ENCODE data around the gene TM4SF1. TPM values are rescaled to one million over a fixed set of nuclear protein-coding genes. Genes with fewer than 3 reads are reported as not detected.
A peak's percentile ranks its signal among the peaks of the same experiment; 100 is the strongest.
"Not testable (repeated sequence)": the region's sequence is repeated elsewhere in the genome, so short reads cannot be mapped to it uniquely, and the experiment has no call there.

The TM4SF1 gene
- total RNA-seq, 1 donor from 2014 or later: 39.2 TPM

DNA sequence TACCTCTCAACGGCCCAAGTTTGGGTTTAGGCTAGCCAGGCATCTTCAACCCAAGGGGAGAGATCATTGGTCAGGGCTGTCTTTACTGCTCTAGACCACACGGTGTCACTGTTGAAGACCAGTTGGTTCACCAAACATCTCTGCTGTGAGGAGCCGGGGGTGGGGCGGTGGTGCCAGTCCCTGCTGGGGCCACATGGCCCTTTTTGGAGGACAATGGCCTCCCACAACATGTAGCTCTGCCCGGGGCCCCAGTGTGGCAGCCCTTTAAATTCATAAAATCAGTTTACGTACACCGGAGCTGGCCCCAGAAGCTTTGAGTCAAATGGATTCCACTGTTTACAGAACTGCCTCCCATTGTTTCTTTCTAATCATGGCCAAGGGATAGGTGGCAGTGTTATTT lies 24.9 kb downstream of the TM4SF1 start:
- TF ChIP-seq, protein P1, sequence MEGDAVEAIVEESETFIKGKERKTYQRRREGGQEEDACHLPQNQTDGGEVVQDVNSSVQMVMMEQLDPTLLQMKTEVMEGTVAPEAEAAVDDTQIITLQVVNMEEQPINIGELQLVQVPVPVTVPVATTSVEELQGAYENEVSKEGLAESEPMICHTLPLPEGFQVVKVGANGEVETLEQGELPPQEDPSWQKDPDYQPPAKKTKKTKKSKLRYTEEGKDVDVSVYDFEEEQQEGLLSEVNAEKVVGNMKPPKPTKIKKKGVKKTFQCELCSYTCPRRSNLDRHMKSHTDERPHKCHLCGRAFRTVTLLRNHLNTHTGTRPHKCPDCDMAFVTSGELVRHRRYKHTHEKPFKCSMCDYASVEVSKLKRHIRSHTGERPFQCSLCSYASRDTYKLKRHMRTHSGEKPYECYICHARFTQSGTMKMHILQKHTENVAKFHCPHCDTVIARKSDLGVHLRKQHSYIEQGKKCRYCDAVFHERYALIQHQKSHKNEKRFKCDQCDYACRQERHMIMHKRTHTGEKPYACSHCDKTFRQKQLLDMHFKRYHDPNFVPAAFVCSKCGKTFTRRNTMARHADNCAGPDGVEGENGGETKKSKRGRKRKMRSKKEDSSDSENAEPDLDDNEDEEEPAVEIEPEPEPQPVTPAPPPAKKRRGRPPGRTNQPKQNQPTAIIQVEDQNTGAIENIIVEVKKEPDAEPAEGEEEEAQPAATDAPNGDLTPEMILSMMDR (IDR thresholded peaks at IDR 0.05; ENCODE audit: unreplicated experiment): peak; percentile 42
- Mint-ChIP-seq H3K4me3 (no peak overlapping the region), H3K4me1 (no peaks in the 10 kb centered on the region), H3K27me3 (ENCODE audit: low read depth) (no peaks in the 10 kb centered on the region), H3K36me3 (no peaks in the 10 kb centered on the region), H3K9me3 (no peaks in the 10 kb centered on the region), H3K27ac (no peak overlapping the region)
- no peak for DNase-seq (ENCODE audit: low spot score in 2 of 2, unreplicated experiment in 2 of 2)

DNA sequence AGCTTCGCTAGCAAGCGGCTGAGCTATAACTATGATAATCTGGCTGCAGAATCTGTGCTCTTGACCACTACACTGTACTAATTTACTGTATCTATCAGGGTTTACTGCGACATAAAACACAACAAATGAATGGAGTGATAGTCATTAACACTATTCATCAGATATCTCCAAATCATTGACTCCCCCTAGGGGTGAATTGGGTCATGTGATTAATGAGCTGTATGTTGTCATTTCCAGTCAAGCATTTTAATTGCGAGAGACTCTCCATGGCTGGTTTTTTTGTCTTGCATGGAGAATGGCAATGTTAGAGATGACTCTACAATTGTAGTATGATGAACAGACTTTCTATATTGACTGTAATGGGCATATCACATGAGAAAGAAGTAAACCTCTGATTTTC lies 33.5 kb downstream of the TM4SF1 start:
- TF ChIP-seq, protein P1 (IDR thresholded peaks at IDR 0.05; ENCODE audit: unreplicated experiment): peak; percentile 38
- Mint-ChIP-seq H3K27me3 (ENCODE audit: low read depth) (no peaks in the 10 kb centered on the region), H3K4me1 (peaks cover 14% of the 10 kb centered on the region), H3K9me3 (no peaks in the 10 kb centered on the region), H3K4me3 (no peak overlapping the region), H3K27ac (no peak overlapping the region), H3K36me3 (no peaks in the 10 kb centered on the region)
- no peak for DNase-seq (ENCODE audit: low spot score in 2 of 2, unreplicated experiment in 2 of 2)

DNA sequence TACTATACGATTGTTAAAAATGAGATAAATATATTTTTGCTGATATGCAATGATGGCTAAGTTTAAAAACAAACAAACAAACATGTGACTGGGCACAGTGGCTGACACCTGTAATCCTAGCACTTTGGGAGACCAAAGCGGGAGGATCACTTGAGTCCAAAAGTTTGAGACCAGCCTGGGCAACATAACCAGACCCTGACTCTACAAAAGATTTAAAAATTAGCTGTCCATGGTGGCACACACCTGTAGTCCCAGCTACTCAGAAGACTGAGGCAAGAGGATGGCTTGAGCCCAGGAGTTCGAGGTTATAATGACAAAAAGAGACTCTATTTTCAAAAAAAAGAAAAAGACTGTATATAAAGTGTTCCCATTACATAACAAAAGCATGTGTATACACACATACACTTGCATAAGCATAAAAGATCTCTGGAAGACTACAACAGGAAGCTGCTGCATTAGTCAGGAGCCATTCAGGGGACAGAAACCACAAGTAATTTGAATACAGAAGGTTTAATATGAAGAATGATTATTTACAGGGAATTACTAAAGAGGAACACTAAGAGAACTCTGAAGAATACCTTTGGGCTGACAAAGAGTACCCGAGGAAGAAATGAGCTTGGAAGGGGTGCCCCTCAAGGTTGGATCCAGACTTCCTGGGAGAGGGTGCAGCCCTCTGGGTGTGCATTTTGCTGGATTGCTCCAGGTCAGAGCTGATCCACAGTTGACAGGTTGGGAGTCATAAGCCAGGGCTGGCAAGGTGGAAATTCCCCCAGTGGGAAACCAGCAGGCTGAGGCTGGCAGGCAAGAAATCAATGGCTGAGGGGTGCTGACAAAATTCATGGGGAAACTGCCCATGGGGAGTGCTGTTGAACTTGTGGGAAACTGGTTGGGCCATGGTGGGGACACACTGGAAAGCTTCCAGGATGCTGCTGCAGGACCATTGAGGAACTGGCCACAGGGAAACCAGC lies 34.8 kb downstream of the TM4SF1 start:
- H3K27me3 Mint-ChIP-seq (ENCODE audit: low read depth): no peaks in the 10 kb centered on the region
- H3K9me3 Mint-ChIP-seq: no peaks in the 10 kb centered on the region
- TF ChIP-seq, protein P1 (IDR thresholded peaks at IDR 0.05; ENCODE audit: unreplicated experiment): no peak
- no peak overlapping the region for H3K4me3 Mint-ChIP-seq
- no peak overlapping the region for H3K27ac Mint-ChIP-seq
- H3K4me1 Mint-ChIP-seq: peaks cover 14% of the 10 kb centered on the region
- no peaks in the 10 kb centered on the region for H3K36me3 Mint-ChIP-seq
- DNase-seq (ENCODE audit: low spot score in 2 of 2, unreplicated experiment in 2 of 2): no peak

DNA sequence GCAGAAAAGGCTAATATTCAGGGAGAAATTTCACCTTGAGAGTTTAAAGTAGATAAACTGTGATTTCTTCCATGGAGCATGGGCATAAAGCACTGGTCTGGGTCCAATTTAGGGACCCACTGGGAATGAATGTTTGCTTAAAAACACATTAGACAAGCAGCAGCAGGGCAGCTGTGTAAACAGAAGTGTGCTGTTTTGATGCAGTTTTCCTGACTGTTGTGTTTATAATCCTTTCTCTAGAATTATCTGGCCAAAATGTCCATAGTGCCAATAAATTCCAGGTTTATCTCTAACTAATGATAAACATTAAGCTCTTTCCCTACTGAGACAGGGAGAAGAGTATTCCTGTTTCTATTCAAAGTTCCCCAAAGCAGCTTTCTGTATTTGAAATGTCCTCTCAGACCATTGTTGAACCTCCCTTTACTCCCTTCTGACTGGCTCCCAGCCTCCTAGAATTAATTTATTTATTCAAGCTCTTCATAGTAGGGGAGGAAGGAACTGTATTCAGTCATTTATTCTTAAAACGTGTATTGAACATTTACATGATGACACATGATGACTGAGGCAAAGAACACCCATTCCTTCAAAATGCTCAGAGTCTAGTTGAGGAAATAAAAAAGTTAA lies 37.0 kb downstream of the TM4SF1 start:
- H3K27me3 Mint-ChIP-seq (ENCODE audit: low read depth): no peaks in the 10 kb centered on the region
- H3K27ac Mint-ChIP-seq: peak overlapping the region; percentile 59
- no peaks in the 10 kb centered on the region for H3K9me3 Mint-ChIP-seq
- TF ChIP-seq, protein P1 (IDR thresholded peaks at IDR 0.05; ENCODE audit: unreplicated experiment): no peak
- no peaks in the 10 kb centered on the region for H3K36me3 Mint-ChIP-seq
- peaks cover 14% of the 10 kb centered on the region for H3K4me1 Mint-ChIP-seq
- no peak overlapping the region for H3K4me3 Mint-ChIP-seq
- no peak for DNase-seq (ENCODE audit: low spot score in 2 of 2, unreplicated experiment in 2 of 2)

DNA sequence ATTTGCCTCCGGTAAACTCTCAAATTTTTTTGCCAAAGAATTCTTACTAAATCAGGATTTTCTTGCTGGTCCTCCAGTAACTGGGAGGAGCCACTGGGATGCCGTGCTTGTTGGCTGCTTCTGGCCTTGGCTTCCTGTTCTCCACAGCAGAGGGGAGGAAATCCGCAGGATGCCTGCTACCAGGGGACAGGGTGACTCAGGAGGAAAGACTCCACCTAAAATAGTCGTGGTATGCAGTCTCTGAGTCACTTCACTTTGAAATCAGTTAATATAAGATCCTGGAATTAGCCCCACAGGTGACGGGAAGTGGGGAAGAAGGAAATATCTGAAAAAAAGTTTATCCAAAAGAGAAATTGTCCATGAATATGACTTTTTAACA lies 37.5 kb downstream of the TM4SF1 start:
- H3K4me1 Mint-ChIP-seq: peaks cover 14% of the 10 kb centered on the region
- peak; percentile 22 to 42 for DNase-seq (ENCODE audit: low spot score in 2 of 2, unreplicated experiment in 2 of 2)
- no peaks in the 10 kb centered on the region for H3K36me3 Mint-ChIP-seq
- H3K9me3 Mint-ChIP-seq: no peaks in the 10 kb centered on the region
- H3K4me3 Mint-ChIP-seq: no peak overlapping the region
- H3K27ac Mint-ChIP-seq: peak overlapping the region; percentile 34
- no peaks in the 10 kb centered on the region for H3K27me3 Mint-ChIP-seq (ENCODE audit: low read depth)
- TF ChIP-seq, protein P1 (IDR thresholded peaks at IDR 0.05; ENCODE audit: unreplicated experiment): no peak

DNA sequence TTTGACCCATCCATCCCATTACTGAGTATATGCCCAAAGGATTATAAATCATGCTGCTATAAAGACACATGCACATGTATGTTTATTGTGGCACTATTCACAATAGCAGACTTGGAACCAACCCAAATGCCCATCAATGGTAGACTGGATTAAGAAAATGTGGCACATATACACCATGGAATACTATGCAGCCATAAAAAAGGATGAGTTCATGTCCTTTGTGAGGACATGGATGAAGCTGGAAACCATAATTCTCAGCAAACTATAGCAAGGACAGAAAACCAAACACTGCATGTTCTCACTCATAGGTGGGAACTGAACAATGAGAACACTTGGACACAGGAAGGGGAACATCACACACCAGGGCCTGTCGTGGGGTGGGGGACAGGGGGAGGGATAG lies 40.0 kb downstream of the TM4SF1 start:
- not testable (repeated sequence) for H3K27me3 Mint-ChIP-seq (ENCODE audit: low read depth); H3K9me3 Mint-ChIP-seq; DNase-seq (ENCODE audit: low spot score in 2 of 2, unreplicated experiment in 2 of 2); H3K27ac Mint-ChIP-seq; H3K36me3 Mint-ChIP-seq; H3K4me3 Mint-ChIP-seq
- H3K4me1 Mint-ChIP-seq: peaks cover 23% of the 10 kb centered on the region

Data from mesothelial cell of epicardium (in vitro differentiated cells).